Neural cell (in vitro differentiated cells): Measurements from ENCODE around the gene URB1. TPM values are rescaled to one million over a fixed set of nuclear protein-coding genes. Genes with fewer than 3 reads are reported as not detected.
"Not testable (repeated sequence)": the region's sequence is repeated elsewhere in the genome, so short reads cannot be mapped to it uniquely, and the experiment has no call there.

Source experiments
- H2AFZ ChIP-seq: fragments of 200-600, 300-800 bp; sonication (generic), shearing (Covaris generic); 2 replicates; pipeline ENCODE4 v1.6.0; 2014; ENCODE audit warnings: low read depth, mild to moderate bottlenecking, antibody characterized with exemption, low read length, moderate library complexity
- H3F3A ChIP-seq: fragments of 200-600 bp; shearing (Covaris generic); 2 replicates; pipeline ENCODE4 v1.6.1; 2016; ENCODE audit warnings: mild to moderate bottlenecking, moderate library complexity, mixed read lengths, antibody characterized with exemption, low read length; ENCODE audit not compliant: insufficient read depth, poor library complexity, severe bottlenecking
- H3K27ac ChIP-seq: fragments of 200-600, 300-800 bp; sonication (generic), shearing (Covaris generic); 2 replicates; pipeline ENCODE4 v1.5.1; 2014; ENCODE audit warnings: mild to moderate bottlenecking, low read length, moderate library complexity
- H3K27me3 ChIP-seq: fragments of 300-800, 200-600 bp; sonication (generic), shearing (Covaris generic); 2 replicates; pipeline ENCODE4 v1.6.0; 2014; ENCODE audit warnings: mild to moderate bottlenecking, low read depth, low read length, moderate library complexity; ENCODE audit not compliant: insufficient read depth
- H3K36me3 ChIP-seq: fragments of 300-800, 200-600 bp; sonication (generic), shearing (Covaris generic); 2 replicates; pipeline ENCODE4 v1.5.1; 2014; ENCODE audit warnings: mild to moderate bottlenecking, antibody characterized with exemption, low read length, moderate library complexity; ENCODE audit not compliant: insufficient read depth
- H3K4me2 ChIP-seq: fragments of 300-800, 200-600 bp; sonication (generic), shearing (Covaris generic); 2 replicates; pipeline ENCODE4 v1.6.0; 2014; ENCODE audit warnings: mild to moderate bottlenecking, low read length
- H3K4me3 ChIP-seq: fragments of 300-800, 200-600 bp; sonication (generic), shearing (Covaris generic); 2 replicates; pipeline ENCODE4 v1.5.1; 2014; ENCODE audit warnings: mild to moderate bottlenecking, low read length, moderate library complexity
- H3K79me2 ChIP-seq: fragments of 200-600 bp; shearing (Covaris generic); replicated peaks from 2 replicates; pipeline ENCODE4 v1.6.0; 2014; ENCODE audit warnings: mild to moderate bottlenecking, low read length, moderate library complexity; ENCODE audit not compliant: insufficient read depth
- H3K9ac ChIP-seq: fragments of 300-800, 200-600 bp; sonication (generic), shearing (Covaris generic); 2 replicates; pipeline ENCODE4 v1.6.1; 2016; ENCODE audit warnings: mild to moderate bottlenecking, low read length, mixed read lengths
- H3K9me2 ChIP-seq: fragments of 200-600 bp; shearing (Covaris generic); 2 replicates; pipeline ENCODE4 v1.6.1; 2016; ENCODE audit warnings: mild to moderate bottlenecking, low read length, mixed read lengths; ENCODE audit not compliant: insufficient read depth
- H3K9me3 ChIP-seq: fragments of 200-600, 300-800 bp; sonication (generic), shearing (Covaris generic); 2 replicates; pipeline ENCODE4 v1.6.1; 2016; ENCODE audit warnings: mild to moderate bottlenecking, mixed run types, low read length, moderate library complexity, mixed read lengths
- H4K20me1 ChIP-seq: fragments of 200-600 bp; shearing (Covaris generic); 2 replicates; pipeline ENCODE4 v1.6.1; 2016; ENCODE audit warnings: mild to moderate bottlenecking, mixed run types; ENCODE audit not compliant: insufficient read depth
- CTCF ChIP-seq: fragments of 450-650 bp; IDR thresholded peaks from 2 replicates; pipeline ENCODE4 v1.5.1; 2014; ENCODE audit warnings: antibody characterized with exemption, mild to moderate bottlenecking, moderate library complexity; ENCODE audit not compliant: poor library complexity, severe bottlenecking
- EP300 ChIP-seq: fragments of 450-650 bp; conservative IDR thresholded peaks from 2 replicates; pipeline ENCODE4 v1.6.1; 2014; ENCODE audit warnings: antibody characterized with exemption, mild to moderate bottlenecking, moderate library complexity; ENCODE audit not compliant: poor library complexity, severe bottlenecking
- MXI1 ChIP-seq: fragments of 450-650 bp; conservative IDR thresholded peaks from 2 replicates; pipeline ENCODE4 v1.6.1; 2014; ENCODE audit warnings: antibody characterized with exemption, mild to moderate bottlenecking; ENCODE audit not compliant: poor library complexity, severe bottlenecking
- POLR2AphosphoS5 ChIP-seq: IDR thresholded peaks from 2 replicates; pipeline ENCODE4 v1.6.1; 2012
- RAD21 ChIP-seq: fragments of 450-650 bp; conservative IDR thresholded peaks from 2 replicates; pipeline ENCODE4 v1.6.1; 2014; ENCODE audit warnings: antibody characterized with exemption, mild to moderate bottlenecking, moderate library complexity
- REST ChIP-seq: IDR thresholded peaks from 2 replicates; pipeline ENCODE4 v1.6.1; 2012; ENCODE audit warnings: borderline replicate concordance
- SMC3 ChIP-seq: fragments of 450-650 bp; conservative IDR thresholded peaks from 2 replicates; pipeline ENCODE4 v1.6.1; 2014; ENCODE audit warnings: antibody characterized with exemption, mild to moderate bottlenecking, moderate library complexity; ENCODE audit not compliant: poor library complexity
- polyA plus RNA-seq: library from polyadenylated mRNA; depleted of rRNA; stranded (reverse); fragments of >200 nt; gene quantifications from 2 replicates; pipeline ENCODE4 v1.2.3, GENCODE V29; 2014

The URB1 gene
- polyA plus RNA-seq, 1 donor from 2014 or later = 4.4 TPM

GRCh38 chr21:32276671-32277070 lies 116.1 kb downstream of the URB1 start:
- no peak overlapping the region for H3K27ac ChIP-seq
- H2AFZ ChIP-seq = no peak overlapping the region
- H3K79me2 ChIP-seq = peaks cover 10% of the 10 kb centered on the region
- H3K4me3 ChIP-seq = no peak overlapping the region
- H3K9me3 ChIP-seq = no peaks in the 10 kb centered on the region
- no peaks in the 10 kb centered on the region for H3F3A ChIP-seq
- H3K27me3 ChIP-seq = no peaks in the 10 kb centered on the region
- no peak overlapping the region for H3K4me2 ChIP-seq
- H4K20me1 ChIP-seq = no peaks in the 10 kb centered on the region
- no peaks in the 10 kb centered on the region for H3K36me3 ChIP-seq
- no peak for TF ChIP-seq EP300
- no peak for TF ChIP-seq CTCF
- TF ChIP-seq RAD21 = no peak
- TF ChIP-seq POLR2AphosphoS5 = no peak
- no peak for TF ChIP-seq MXI1
- no peak for TF ChIP-seq SMC3
- H3K9me2 ChIP-seq = no peaks in the 10 kb centered on the region
- H3K9ac ChIP-seq = no peak overlapping the region

GRCh38 chr21:32270748-32271147 lies 122.1 kb downstream of the URB1 start:
- Histone ChIP-seq H3K36me3 (no peaks in the 10 kb centered on the region), H3K27ac (no peak overlapping the region), H4K20me1 (no peaks in the 10 kb centered on the region), H3K9ac (no peak overlapping the region), H3K4me3 (no peak overlapping the region), H3K27me3 (no peaks in the 10 kb centered on the region), H3K9me3 (no peaks in the 10 kb centered on the region), H3K4me2 (no peak overlapping the region), H3F3A (no peaks in the 10 kb centered on the region), H3K79me2 (no peaks in the 10 kb centered on the region), H3K9me2 (no peaks in the 10 kb centered on the region), H2AFZ (no peak overlapping the region)
- TF ChIP-seq MXI1 (no peak), CTCF (no peak), REST (no peak), EP300 (no peak), POLR2AphosphoS5 (no peak)

- H3F3A ChIP-seq, H4K20me1 ChIP-seq: not testable (repeated sequence)
Measured at GRCh38 chr21:32265321-32265720, 127.5 kb downstream of the URB1 start.

More at GRCh38 chr21:32265321-32265720, 127.5 kb downstream of the URB1 start:
- H3K27ac ChIP-seq, H3K27me3 ChIP-seq, H2AFZ ChIP-seq, H3K36me3 ChIP-seq, H3K4me3 ChIP-seq, H3K9ac ChIP-seq, H3K9me3 ChIP-seq, H3K79me2 ChIP-seq, H3K9me2 ChIP-seq, H3K4me2 ChIP-seq: not testable (repeated sequence)
